Uterus (tissue), 2 donors: ENCODE data around the gene CLDN11.

ENCODE experiments used
- CTCF ChIP-seq, 4 experiments: fragments of 200-600 bp in 2 of 4; fragments of 450-650 bp in 2 of 4; sonication (generic) in 2 of 4; IDR thresholded peaks; one replicate each; pipeline ENCODE4 v1.5.1; 2016 to 2019; ENCODE audit warnings: antibody characterized with exemption in 4 of 4, mild to moderate bottlenecking in 2 of 4, moderate library complexity in 1 of 4
- POLR2A ChIP-seq, 2 donors: fragments of 450-650 bp; IDR thresholded peaks; one replicate each; pipeline ENCODE4 v1.6.1; 2016; ENCODE audit warnings: antibody characterized with exemption in 2 of 2, mild to moderate bottlenecking in 1 of 2, moderate library complexity in 1 of 2

DNA sequence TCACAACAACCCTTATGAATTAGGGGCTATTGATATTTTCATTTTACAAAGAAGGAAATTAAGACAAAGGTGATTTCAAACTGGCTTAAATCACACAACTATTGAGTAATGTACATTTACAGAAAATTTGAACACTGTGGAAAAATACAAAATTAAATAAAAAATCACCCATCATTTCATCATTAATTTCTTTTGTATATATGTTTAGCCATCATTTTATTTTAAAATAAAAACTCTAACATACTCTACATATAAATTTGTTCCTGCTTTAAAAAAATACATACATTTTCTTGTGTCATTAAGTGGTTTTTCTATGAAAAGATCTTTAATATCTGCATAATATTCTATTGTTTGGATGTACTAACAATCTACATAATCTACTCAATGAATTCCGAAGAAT lies 20.2 kb downstream of the CLDN11 start:
- TF ChIP-seq POLR2A (IDR thresholded peaks at IDR 0.05) (no peak), CTCF (IDR thresholded peaks at IDR 0.05) (no peak)
